Cerebellar nuclear complex (tissue), 1 donor: ENCODE measurements around the gene CDH16.
"Not testable (repeated sequence)": the region's sequence is repeated elsewhere in the genome, so short reads cannot be mapped to it uniquely, and the experiment has no call there.

Source experiments
- DNase-seq, 2 experiments: peaks; one replicate each; lab custom pipeline; 2025; lab: John Stamatoyannopoulos, UW

CDH16 gene

DNA sequence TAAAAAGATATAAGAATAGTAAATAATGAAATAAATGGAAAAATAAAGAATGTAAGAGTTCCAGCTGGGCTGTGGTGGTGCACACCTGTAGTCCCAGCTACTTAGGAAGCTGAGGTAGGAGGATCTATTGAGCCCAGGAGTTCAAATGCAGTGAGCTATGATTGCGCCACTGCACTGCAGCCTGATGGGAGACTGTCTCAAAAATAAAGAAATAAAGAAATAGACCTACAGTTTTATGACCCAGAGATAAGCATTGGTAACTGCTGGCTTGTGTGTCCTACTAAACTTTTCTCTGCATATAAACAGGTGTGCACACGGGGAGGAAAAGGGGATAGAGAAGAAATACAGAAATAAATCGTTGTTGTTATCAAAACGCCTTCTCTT, 46.1 kb downstream of the CDH16 start:
- no peak for DNase-seq

DNA sequence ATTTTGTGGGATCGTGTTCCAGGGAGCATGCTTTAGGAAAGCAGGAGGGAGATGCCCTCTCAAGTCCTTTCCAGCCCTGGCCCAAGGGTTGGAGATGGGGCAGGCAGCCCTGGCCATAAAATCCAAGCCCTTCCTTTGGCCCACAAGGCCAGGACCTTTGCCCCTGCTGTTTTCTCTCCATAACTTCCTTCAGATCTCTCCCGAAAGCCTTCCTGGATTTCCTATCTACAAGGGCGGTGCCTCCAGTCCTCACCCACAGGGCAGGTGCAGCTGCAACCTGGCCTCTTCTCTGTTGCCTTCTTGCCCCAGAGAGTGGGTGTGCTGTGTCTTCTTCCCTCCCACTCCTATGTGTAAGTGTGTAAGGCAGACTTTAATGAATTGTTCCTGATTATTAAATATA, 46.8 kb downstream of the CDH16 start:
- no peak for DNase-seq

DNA sequence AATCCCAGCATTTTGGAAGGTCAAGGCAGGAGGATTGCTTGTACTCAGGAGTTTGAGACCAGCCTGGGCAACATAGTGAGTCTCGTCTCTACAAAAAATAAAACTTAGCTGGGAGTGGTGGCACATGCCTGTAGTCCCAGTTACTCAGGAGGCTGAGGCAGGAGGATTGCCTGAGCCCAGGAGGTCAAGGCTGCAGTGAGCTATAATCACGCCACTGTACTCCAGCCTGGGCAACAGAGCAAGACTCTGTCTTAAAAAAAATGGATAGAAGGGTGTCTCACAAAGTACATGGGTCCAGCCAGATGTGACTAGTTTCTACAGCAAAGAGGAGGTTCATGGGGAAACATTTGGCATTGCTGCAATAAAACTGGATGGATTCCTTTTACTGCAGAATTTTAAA, 47.3 kb downstream of the CDH16 start:
- not testable (repeated sequence) for DNase-seq

DNA sequence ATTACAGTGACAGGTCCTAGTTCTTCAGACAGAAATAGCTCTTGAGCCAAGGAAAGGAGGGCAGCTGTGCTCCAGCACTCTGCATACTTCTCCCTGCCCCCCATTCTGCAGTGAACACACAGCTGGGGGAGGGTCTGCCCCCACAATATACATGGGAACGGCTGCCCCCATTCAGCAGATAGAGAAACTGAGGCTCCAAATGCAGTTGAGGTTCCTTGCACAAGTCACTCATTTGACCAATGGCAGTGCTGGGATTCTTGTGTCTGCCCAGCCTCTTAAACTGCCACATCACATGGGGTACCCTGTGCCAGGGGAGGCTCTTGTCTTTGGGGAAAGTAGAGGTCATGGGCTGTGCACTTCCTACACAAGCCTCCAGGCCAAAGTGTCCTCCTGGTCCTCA, 49.3 kb downstream of the CDH16 start:
- no peak for DNase-seq

DNA sequence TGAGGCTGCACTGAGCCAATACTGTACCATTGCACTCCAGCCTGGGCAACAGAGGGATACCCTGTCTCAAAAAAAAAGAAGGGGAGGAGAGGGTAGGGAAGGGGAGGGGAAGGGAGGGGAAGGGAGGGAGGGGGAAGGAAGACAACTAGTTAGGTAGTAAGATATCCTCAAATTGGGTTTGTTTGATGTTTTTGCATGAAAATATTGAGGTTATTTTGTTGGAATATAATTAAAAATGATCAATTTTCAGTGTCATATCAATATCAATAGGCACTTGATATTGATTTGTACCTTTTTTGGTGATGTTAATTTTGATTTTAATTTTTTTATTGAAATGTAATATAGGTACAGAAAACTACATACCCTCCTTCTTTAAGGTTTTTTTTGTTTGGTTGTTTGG, 55.0 kb downstream of the CDH16 start:
- DNase-seq = no peak

DNA sequence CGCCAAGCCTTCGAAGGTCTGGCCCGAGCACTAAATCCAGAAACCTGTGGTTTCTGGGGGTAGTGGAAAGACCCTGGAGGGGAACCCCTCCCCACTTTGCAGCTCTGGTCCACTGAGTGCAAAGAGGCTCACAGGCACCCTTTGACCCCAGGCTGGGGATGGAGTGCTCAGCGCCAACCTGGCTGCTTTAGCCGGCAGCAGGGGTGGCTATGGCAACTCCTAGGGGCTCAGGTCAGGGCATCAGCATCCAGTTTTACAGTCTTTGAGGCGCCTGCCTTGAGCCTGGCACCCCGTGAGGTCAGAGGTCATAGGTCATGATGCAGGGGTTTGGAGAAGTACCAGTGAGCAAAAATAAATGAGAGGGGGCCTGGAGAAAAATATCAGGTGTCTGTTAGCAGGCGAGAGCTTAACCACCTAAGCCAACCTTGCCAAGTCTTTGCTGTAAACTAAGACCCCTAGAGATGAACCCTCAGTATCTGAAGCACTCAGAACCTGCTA, 56.6 kb downstream of the CDH16 start:
- no peak for DNase-seq

DNA sequence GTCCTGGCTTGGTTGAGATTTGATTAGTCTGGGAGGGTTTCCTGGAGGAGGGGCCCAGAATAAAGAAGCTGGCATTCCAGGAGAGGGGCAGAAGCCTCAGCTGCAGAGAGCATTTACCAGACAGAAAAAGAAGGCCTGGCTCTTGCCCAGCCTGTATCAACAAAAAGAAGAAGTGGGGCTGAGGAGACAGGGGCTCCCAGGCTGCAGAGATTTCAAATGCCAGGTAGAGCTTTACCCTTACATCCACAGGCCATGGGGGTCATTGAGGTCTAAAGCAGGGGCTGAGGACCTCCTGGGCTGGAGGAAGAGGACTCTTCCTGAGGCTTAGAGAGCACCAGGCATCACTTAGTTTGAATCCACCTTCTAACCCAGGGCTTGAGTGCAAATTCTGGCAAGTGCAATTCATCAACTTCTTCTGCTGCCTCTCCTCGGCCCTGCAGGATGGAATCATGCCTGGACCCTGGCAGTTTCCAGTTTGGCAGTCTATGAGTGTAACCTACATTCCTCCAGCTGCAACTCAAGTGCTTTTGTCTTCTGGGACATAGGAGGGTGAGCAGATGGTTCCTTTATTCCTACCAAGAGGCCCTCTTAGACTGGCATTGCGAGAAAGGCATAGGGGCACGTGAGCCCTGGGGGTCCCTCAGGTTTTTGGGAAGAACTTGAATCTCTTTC, 59.2 kb downstream of the CDH16 start:
- no peak for DNase-seq

DNA sequence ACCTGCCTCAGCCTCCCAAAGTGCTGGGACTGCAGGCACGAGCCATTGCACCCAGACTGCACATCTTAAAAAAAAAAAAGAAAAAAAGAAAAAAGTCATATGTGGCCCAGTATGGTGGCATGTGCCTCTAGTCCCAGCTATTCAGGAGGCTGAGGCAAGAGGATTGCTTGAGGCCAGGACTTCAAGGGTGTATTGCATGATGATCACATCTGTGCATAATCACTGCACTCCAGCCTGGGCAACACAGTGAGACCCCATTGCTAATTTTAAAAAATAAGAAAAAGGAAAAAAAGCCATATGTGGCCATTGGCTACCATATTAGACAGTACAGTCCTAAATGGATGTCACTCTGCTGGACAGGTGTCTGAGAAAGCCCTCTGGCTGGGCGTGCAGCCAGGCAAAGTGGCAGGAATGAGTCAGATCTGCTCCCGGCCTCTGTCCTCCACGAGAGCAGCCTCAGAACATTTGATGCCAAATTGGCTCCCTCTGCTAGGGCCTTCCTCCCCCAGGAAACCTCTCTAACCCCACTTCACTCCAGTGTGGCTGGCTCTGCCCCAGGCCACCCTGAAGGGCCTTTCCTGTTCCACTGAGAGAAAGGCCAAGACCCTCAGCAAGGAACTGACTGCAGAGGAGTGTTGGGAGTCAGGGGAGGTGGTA, 59.8 kb downstream of the CDH16 start:
- DNase-seq = no peak
